ENCODE data around the gene NRCAM.

The NRCAM gene

GRCh38 chr7:108457871-108458270 is 1.6 kb upstream of the NRCAM start:
- no peak for DNase-seq

GRCh38 chr7:108456845-108457540 is 757 bp upstream of the NRCAM start:
- no peak for DNase-seq

DNA sequence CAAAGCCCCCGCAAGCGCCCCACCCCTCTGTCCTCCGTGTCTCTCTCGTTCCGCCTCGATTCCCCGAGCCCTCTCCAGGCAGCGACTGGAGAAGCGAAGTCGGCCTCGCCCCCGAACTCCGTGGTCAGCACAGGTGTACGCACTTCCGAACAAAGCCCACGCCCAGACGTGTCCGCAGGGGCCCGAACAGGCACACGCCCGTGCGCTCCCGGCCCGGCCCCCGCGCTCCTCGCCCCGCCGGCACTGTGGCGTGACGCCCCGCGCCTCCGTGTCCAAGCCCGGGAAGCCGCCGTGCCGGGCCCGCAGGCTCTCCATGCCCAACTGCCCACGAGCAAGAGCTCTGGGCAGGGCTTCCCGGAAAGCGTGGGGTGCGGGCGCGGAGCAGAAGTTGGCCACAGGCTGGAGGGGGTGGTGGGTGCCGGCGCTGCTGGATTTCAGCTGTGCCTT is 662 bp downstream of the NRCAM start:
- DNase-seq: no peak

DNA sequence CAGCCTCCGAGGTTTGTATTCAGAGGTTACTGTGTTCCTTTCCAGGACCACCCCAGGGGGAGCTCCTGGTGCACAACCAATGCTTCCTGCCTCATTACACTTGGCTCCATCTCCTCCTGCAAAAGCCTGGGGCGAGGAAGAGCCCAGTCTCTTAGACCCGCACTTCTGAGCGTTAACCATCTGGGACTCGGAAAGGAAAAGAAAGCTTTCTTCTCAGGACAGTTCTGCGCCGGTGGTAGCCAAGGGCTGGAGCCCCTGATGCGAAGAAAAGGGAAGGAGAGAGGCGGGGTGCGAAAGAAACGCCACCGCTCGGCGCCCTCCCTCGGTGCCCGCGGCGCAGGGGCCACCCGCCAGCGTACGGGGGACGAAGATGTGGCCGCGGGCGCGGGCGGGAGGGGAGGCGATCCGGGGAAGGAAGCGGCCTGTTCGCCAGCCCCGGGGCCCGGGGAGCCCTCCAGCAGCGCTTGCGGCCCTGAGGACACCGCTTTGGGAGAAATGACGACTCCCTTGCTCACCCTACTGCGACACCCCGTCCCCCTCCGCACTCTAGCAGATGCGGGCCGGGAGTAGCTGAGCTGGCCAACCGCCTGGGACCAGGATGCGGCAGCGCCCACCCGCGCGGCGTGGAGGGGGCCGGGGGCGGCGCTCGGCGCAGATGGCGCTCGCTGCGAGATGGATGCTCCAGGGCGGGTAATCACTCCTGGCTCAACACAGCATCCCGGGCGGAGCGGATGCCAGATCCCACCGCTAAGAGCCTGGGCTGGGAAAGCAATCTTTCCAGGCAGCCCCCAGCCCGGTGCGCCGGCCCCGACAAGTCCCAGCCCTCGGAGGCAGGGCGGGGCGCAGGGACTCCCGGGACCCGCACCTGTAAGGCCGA is 1.3 kb downstream of the NRCAM start:
- no peak for DNase-seq

GRCh38 chr7:108454317-108454673 is 1.9 kb downstream of the NRCAM start:
- no peak for DNase-seq

DNA sequence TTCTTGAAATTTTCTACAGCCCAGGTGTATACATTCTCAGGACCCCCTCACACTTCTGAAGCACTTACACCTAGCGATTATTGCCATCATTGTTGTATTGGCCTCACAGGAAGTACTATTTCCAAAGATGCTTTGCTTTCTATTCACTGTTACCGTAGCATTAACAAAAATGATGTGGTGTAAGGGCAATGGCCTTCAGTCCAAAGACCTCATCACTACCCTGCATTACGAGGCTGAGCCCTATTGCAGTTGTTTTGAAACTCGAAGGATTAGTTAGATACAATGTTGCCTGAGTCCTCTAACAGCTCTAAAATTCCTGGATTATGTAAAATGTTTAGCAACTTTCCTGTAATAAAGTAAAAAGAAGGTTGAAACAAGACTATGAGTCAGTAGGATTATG is 2.9 kb downstream of the NRCAM start:
- no peak for DNase-seq

GRCh38 chr7:108452707-108453106 is 3.5 kb downstream of the NRCAM start:
- no peak for DNase-seq

GRCh38 chr7:108451296-108451848 is 4.9 kb downstream of the NRCAM start:
- DNase-seq: no peak

- no peak for DNase-seq
Measured at GRCh38 chr7:108450160-108450559, 6.1 kb downstream of the NRCAM start.

DNA sequence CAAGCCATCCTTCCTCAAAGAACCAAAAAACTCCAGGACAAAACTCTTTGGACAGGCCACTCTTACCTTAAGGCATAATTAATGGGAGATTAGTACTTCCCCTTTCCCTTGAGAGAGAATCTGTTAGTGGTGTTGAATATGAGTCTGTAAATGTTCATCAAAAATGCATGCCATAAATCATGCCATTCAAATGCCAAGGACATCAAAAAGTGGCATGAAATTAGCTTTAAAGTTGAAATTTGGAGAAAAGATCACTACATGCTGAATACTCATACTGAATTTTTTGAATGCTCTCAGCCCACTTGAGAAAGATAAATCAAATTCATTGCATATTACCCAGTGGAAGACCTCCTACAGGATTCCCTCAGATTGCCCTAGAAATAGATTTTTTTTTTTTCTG is 6.7 kb downstream of the NRCAM start:
- DNase-seq: no peak

GRCh38 chr7:108448584-108449505 is 7.4 kb downstream of the NRCAM start:
- no peak for DNase-seq

- no peak for DNase-seq
Measured at GRCh38 chr7:108442039-108442568, 14.1 kb downstream of the NRCAM start.

DNA sequence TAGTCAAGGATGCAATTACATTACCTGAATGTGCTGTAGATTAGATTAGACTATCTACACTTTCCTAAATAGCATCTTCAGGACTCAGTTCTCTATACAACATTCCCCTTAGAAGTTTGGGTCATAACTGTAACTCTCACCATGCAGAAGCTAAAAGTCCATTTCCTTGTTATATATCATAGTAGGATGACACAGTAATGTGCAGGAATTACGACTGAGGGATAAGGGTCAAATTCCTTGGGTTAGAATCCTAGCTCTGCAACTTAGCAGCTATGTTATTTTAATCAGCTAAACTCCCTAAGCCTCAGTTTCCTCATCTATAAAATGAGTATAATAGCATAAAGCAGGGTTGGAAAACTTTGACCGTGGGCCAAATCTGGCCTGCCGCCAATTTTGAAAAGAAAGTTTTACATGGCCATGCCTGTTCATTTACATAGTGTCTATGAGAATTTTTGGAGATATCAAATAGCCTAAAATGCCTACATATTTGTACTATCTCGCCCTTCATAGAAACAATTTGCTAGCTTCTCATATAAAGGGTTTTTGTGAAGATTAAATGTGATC is 14.8 kb downstream of the NRCAM start:
- no peak for DNase-seq

- DNase-seq: no peak
Measured at GRCh38 chr7:108440613-108441012, 15.6 kb downstream of the NRCAM start.

- no peak for DNase-seq
Measured at GRCh38 chr7:108436906-108437305, 19.3 kb downstream of the NRCAM start.

DNA sequence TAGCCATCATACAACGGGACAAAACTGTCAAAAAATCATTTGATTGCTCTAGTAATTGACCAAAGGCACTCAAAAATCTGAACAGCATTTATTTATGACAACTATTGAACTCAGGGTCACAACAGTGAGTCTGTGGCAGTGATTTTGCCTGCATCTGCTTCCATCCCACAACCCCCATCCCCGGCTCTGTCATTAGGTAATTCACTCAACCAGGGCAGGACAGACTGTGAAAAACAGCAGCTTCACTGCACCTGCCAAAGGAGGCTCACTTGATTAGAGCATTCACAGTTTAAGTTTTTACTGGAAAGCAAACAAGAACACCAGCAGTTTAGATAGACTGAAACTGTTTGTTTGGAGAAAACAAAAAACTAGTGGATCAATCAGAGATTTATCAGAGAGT is 22.2 kb downstream of the NRCAM start:
- no peak for DNase-seq

DNA sequence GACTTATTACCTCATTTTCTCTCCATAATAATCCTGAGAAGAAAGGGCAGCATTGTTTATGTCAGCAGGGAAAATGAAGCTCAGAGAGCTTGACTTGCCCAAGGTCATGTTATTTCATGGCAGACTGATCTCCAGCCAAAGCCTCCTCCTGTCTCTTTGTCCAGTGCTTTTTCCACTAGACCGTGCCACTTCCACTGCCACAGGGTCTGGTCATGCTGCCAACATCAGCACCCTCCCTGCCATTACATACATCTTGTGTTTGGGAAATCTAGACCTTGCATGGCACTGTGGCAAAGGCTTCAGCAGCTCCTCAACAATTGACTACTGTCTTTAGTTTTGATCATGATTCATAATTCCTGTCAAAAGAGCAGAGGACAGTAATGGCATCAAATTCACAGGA is 25.1 kb downstream of the NRCAM start:
- DNase-seq: no peak

DNA sequence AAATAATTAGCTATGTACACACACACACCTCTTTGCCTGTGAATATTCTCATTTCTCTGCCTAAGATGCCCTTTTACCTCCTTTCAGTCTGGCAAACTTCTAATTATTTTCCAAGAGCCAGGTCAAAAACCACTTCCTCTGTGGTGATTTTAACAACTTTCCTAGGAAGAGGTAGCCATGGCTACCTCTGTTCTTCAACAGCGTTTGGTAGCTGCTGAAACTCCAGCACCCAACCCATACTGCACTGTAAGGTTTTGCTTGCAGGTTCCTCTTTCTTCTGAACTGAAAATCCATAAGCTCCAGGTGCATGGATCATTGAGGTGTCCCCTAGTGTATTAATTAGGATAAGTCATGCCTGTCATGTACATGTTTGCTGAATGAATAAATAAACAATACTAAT is 25.6 kb downstream of the NRCAM start:
- DNase-seq: no peak

GRCh38 chr7:108427766-108428165 is 28.5 kb downstream of the NRCAM start:
- DNase-seq: no peak

GRCh38 chr7:108425714-108426275 is 30.4 kb downstream of the NRCAM start:
- DNase-seq: no peak

GRCh38 chr7:108424013-108424412 is 32.2 kb downstream of the NRCAM start:
- no peak for DNase-seq
